Measurements from ENCODE around the gene VEPH1. TPM values are rescaled to one million over a fixed set of nuclear protein-coding genes. Genes with fewer than 3 reads are reported as not detected.

Gene VEPH1
- total RNA-seq, 2 experiments from 2014 or later = not detected

- Mint-ChIP-seq H3K4me1 (no peaks in the 10 kb centered on the region), H3K9me3 (no peaks in the 10 kb centered on the region), H3K36me3 (no peaks in the 10 kb centered on the region), H3K4me3 (no peak overlapping the region), H3K27me3 (no peaks in the 10 kb centered on the region), H3K27ac (no peak overlapping the region)
- POLR2A ChIA-PET = no interaction called here
- DNase-seq = no peak
- no peak for ATAC-seq (ENCODE audit: low read depth)
Measured at GRCh38 chr3:157313186-157313585, 190.0 kb downstream of the VEPH1 start.

- H3K27ac Mint-ChIP-seq = no peak overlapping the region
- no peak for ATAC-seq (ENCODE audit: low read depth)
- no peaks in the 10 kb centered on the region for H3K27me3 Mint-ChIP-seq
- H3K4me3 Mint-ChIP-seq = no peak overlapping the region
- H3K9me3 Mint-ChIP-seq = no peaks in the 10 kb centered on the region
- H3K4me1 Mint-ChIP-seq = no peaks in the 10 kb centered on the region
- POLR2A ChIA-PET = no interaction called here
- no peak for DNase-seq
- H3K36me3 Mint-ChIP-seq = no peaks in the 10 kb centered on the region
Measured at GRCh38 chr3:157312376-157312745, 190.9 kb downstream of the VEPH1 start.

- Mint-ChIP-seq H3K27ac (no peak overlapping the region), H3K4me1 (no peaks in the 10 kb centered on the region), H3K36me3 (no peaks in the 10 kb centered on the region), H3K4me3 (no peak overlapping the region), H3K9me3 (no peaks in the 10 kb centered on the region), H3K27me3 (no peaks in the 10 kb centered on the region)
- DNase-seq (no peak), ATAC-seq (ENCODE audit: low read depth) (no peak)
- POLR2A ChIA-PET = no interaction called here
Measured at GRCh38 chr3:157311633-157312375, 191.4 kb downstream of the VEPH1 start.

- POLR2A ChIA-PET = no interaction called here
- H3K27ac Mint-ChIP-seq = no peak overlapping the region
- ATAC-seq (ENCODE audit: low read depth) = no peak
- no peak for DNase-seq
- H3K4me1 Mint-ChIP-seq = no peaks in the 10 kb centered on the region
- H3K4me3 Mint-ChIP-seq = no peak overlapping the region
- no peaks in the 10 kb centered on the region for H3K9me3 Mint-ChIP-seq
- no peaks in the 10 kb centered on the region for H3K27me3 Mint-ChIP-seq
- H3K36me3 Mint-ChIP-seq = no peaks in the 10 kb centered on the region
Measured at GRCh38 chr3:157310329-157311052, 192.7 kb downstream of the VEPH1 start.

- Mint-ChIP-seq H3K27me3 (no peaks in the 10 kb centered on the region), H3K4me1 (no peaks in the 10 kb centered on the region), H3K27ac (no peak overlapping the region), H3K4me3 (no peak overlapping the region), H3K9me3 (no peaks in the 10 kb centered on the region), H3K36me3 (no peaks in the 10 kb centered on the region)
- POLR2A ChIA-PET = no interaction called here
- ATAC-seq (ENCODE audit: low read depth) (no peak), DNase-seq (no peak)
Measured at GRCh38 chr3:157306502-157306901, 196.7 kb downstream of the VEPH1 start.

GRCh38 chr3:157305392-157305791 is 197.8 kb downstream of the VEPH1 start:
- H3K27ac Mint-ChIP-seq = no peak overlapping the region
- H3K4me3 Mint-ChIP-seq = no peak overlapping the region
- DNase-seq = no peak
- ATAC-seq (ENCODE audit: low read depth) = no peak
- no peaks in the 10 kb centered on the region for H3K4me1 Mint-ChIP-seq
- H3K9me3 Mint-ChIP-seq = no peaks in the 10 kb centered on the region
- no peaks in the 10 kb centered on the region for H3K36me3 Mint-ChIP-seq
- POLR2A ChIA-PET = no interaction called here
- no peaks in the 10 kb centered on the region for H3K27me3 Mint-ChIP-seq

- H3K4me1 Mint-ChIP-seq = no peaks in the 10 kb centered on the region
- no peak overlapping the region for H3K27ac Mint-ChIP-seq
- H3K27me3 Mint-ChIP-seq = no peaks in the 10 kb centered on the region
- ATAC-seq (ENCODE audit: low read depth) (no peak), DNase-seq (no peak)
- POLR2A ChIA-PET = no interaction called here
- no peak overlapping the region for H3K4me3 Mint-ChIP-seq
- no peaks in the 10 kb centered on the region for H3K9me3 Mint-ChIP-seq
- no peaks in the 10 kb centered on the region for H3K36me3 Mint-ChIP-seq
Measured at GRCh38 chr3:157301755-157302154, 201.5 kb downstream of the VEPH1 start.

GRCh38 chr3:157300981-157301663 is 202.1 kb downstream of the VEPH1 start:
- H3K27ac Mint-ChIP-seq = no peak overlapping the region
- POLR2A ChIA-PET = no interaction called here
- ATAC-seq (ENCODE audit: low read depth) (no peak), DNase-seq (no peak)
- H3K9me3 Mint-ChIP-seq = no peaks in the 10 kb centered on the region
- H3K4me1 Mint-ChIP-seq = no peaks in the 10 kb centered on the region
- H3K36me3 Mint-ChIP-seq = no peaks in the 10 kb centered on the region
- H3K27me3 Mint-ChIP-seq = no peaks in the 10 kb centered on the region
- H3K4me3 Mint-ChIP-seq = no peak overlapping the region

- Mint-ChIP-seq H3K4me3 (no peak overlapping the region), H3K27me3 (no peaks in the 10 kb centered on the region), H3K4me1 (no peaks in the 10 kb centered on the region), H3K27ac (no peak overlapping the region), H3K36me3 (no peaks in the 10 kb centered on the region), H3K9me3 (no peaks in the 10 kb centered on the region)
- ATAC-seq (ENCODE audit: low read depth) = no peak
- POLR2A ChIA-PET = no interaction called here
- DNase-seq = no peak
Measured at GRCh38 chr3:157300094-157300493, 203.1 kb downstream of the VEPH1 start.

GRCh38 chr3:157297328-157297915 is 205.8 kb downstream of the VEPH1 start:
- Mint-ChIP-seq H3K4me1 (no peaks in the 10 kb centered on the region), H3K27me3 (no peaks in the 10 kb centered on the region), H3K4me3 (no peak overlapping the region), H3K27ac (no peak overlapping the region), H3K36me3 (no peaks in the 10 kb centered on the region), H3K9me3 (no peaks in the 10 kb centered on the region)
- DNase-seq (no peak), ATAC-seq (ENCODE audit: low read depth) (no peak)
- POLR2A ChIA-PET = no interaction called here

- H3K9me3 Mint-ChIP-seq = no peaks in the 10 kb centered on the region
- POLR2A ChIA-PET = no interaction called here
- H3K4me1 Mint-ChIP-seq = no peaks in the 10 kb centered on the region
- H3K27me3 Mint-ChIP-seq = no peaks in the 10 kb centered on the region
- ATAC-seq (ENCODE audit: low read depth) = no peak
- no peaks in the 10 kb centered on the region for H3K36me3 Mint-ChIP-seq
- DNase-seq = no peak
- H3K4me3 Mint-ChIP-seq = no peak overlapping the region
- no peak overlapping the region for H3K27ac Mint-ChIP-seq
Measured at GRCh38 chr3:157294953-157295352, 208.3 kb downstream of the VEPH1 start.

GRCh38 chr3:157294491-157294890 is 208.7 kb downstream of the VEPH1 start:
- POLR2A ChIA-PET = no interaction called here
- H3K4me1 Mint-ChIP-seq = no peaks in the 10 kb centered on the region
- H3K27ac Mint-ChIP-seq = no peak overlapping the region
- DNase-seq (no peak), ATAC-seq (ENCODE audit: low read depth) (no peak)
- H3K27me3 Mint-ChIP-seq = no peaks in the 10 kb centered on the region
- H3K9me3 Mint-ChIP-seq = no peaks in the 10 kb centered on the region
- no peak overlapping the region for H3K4me3 Mint-ChIP-seq
- H3K36me3 Mint-ChIP-seq = no peaks in the 10 kb centered on the region

- Mint-ChIP-seq H3K4me3 (no peak overlapping the region), H3K27ac (no peak overlapping the region), H3K9me3 (no peaks in the 10 kb centered on the region), H3K4me1 (no peaks in the 10 kb centered on the region), H3K27me3 (no peaks in the 10 kb centered on the region), H3K36me3 (no peaks in the 10 kb centered on the region)
- no peak for DNase-seq
- POLR2A ChIA-PET = no interaction called here
- ATAC-seq (ENCODE audit: low read depth) = no peak
Measured at GRCh38 chr3:157290766-157291165, 212.4 kb downstream of the VEPH1 start.

- POLR2A ChIA-PET = no interaction called here
Measured at GRCh38 chr3:157285966-157286365, 217.2 kb downstream of the VEPH1 start.

More at GRCh38 chr3:157285966-157286365, 217.2 kb downstream of the VEPH1 start:
- ATAC-seq (ENCODE audit: low read depth) (no peak), DNase-seq (no peak)
- Mint-ChIP-seq H3K9me3 (no peaks in the 10 kb centered on the region), H3K4me3 (no peak overlapping the region), H3K27ac (no peak overlapping the region), H3K36me3 (peaks cover under 1% of the 10 kb centered on the region), H3K4me1 (no peaks in the 10 kb centered on the region), H3K27me3 (no peaks in the 10 kb centered on the region)

Data from activated naive CD8-positive, alpha-beta T cell treated with anti-CD3 and anti-CD28 coated beads, Interleukin-2, amount 10 ng/mL, durations not matched to agents 7 days and 5 days (primary cell).